Mesothelial cell of epicardium (in vitro differentiated cells): ENCODE data around the gene MKS1. TPM values are rescaled to one million over a fixed set of nuclear protein-coding genes. Genes with fewer than 3 reads are reported as not detected.

Source experiments
- DNase-seq, 2 experiments: peaks; one replicate each; pipeline ENCODE4 v3.0.0; 2021; ENCODE audit warnings: low spot score in 2 of 2; ENCODE audit not compliant: unreplicated experiment in 2 of 2
- H3K27ac Mint-ChIP-seq: 2 replicates; pipeline ENCODE4 v1.8.0; 2021; ENCODE audit warnings: mixed read lengths
- H3K27me3 Mint-ChIP-seq: 2 replicates; pipeline ENCODE4 v1.8.0; 2021; ENCODE audit warnings: low read depth, mixed read lengths
- H3K36me3 Mint-ChIP-seq: 2 replicates; pipeline ENCODE4 v1.8.0; 2021; ENCODE audit warnings: mixed read lengths
- H3K4me1 Mint-ChIP-seq: 2 replicates; pipeline ENCODE4 v1.8.0; 2021; ENCODE audit warnings: mixed read lengths
- H3K4me3 Mint-ChIP-seq: 2 replicates; pipeline ENCODE4 v1.8.0; 2021; ENCODE audit warnings: mild to moderate bottlenecking, moderate library complexity, mixed read lengths
- H3K9me3 Mint-ChIP-seq: 2 replicates; pipeline ENCODE4 v1.8.0; 2021; ENCODE audit warnings: mixed read lengths
- total RNA-seq: library from RNA; stranded (reverse); gene quantifications from 3 replicates; pipeline ENCODE4 v1.2.1, GENCODE V29; 2021
- TF ChIP-seq, protein P1 (sequence below): fragments of 200-600 bp; sonication (generic); IDR thresholded peaks from one replicate; pipeline ENCODE4 v1.5.0; 2021; ENCODE audit warnings: antibody characterized with exemption; ENCODE audit not compliant: unreplicated experiment

Gene MKS1
- total RNA-seq, 1 donor from 2014 or later = 32.9 TPM

DNA sequence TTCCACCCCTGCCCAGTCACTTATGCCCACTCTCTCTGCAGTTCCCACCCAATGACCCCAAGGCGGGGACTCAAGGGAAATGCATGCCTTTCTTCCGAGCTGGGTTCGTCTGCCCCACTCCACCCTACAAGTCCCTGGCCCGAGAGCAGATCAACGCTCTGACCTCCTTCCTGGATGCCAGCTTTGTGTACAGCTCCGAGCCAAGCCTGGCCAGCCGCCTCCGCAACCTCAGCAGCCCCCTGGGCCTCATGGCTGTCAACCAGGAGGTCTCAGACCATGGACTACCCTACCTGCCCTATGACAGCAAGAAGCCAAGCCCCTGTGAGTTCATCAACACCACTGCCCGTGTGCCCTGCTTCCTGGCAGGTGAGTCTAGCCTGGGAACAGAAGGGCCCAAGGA, 33.1 kb upstream of the MKS1 start:
- H3K27me3 Mint-ChIP-seq = peaks cover 87% of the 10 kb centered on the region
- DNase-seq = no peak
- H3K4me1 Mint-ChIP-seq = no peaks in the 10 kb centered on the region
- TF ChIP-seq, protein P1, sequence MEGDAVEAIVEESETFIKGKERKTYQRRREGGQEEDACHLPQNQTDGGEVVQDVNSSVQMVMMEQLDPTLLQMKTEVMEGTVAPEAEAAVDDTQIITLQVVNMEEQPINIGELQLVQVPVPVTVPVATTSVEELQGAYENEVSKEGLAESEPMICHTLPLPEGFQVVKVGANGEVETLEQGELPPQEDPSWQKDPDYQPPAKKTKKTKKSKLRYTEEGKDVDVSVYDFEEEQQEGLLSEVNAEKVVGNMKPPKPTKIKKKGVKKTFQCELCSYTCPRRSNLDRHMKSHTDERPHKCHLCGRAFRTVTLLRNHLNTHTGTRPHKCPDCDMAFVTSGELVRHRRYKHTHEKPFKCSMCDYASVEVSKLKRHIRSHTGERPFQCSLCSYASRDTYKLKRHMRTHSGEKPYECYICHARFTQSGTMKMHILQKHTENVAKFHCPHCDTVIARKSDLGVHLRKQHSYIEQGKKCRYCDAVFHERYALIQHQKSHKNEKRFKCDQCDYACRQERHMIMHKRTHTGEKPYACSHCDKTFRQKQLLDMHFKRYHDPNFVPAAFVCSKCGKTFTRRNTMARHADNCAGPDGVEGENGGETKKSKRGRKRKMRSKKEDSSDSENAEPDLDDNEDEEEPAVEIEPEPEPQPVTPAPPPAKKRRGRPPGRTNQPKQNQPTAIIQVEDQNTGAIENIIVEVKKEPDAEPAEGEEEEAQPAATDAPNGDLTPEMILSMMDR = no peak
- H3K27ac Mint-ChIP-seq = no peak overlapping the region
- H3K4me3 Mint-ChIP-seq = no peak overlapping the region
- H3K9me3 Mint-ChIP-seq = no peaks in the 10 kb centered on the region
- no peaks in the 10 kb centered on the region for H3K36me3 Mint-ChIP-seq

DNA sequence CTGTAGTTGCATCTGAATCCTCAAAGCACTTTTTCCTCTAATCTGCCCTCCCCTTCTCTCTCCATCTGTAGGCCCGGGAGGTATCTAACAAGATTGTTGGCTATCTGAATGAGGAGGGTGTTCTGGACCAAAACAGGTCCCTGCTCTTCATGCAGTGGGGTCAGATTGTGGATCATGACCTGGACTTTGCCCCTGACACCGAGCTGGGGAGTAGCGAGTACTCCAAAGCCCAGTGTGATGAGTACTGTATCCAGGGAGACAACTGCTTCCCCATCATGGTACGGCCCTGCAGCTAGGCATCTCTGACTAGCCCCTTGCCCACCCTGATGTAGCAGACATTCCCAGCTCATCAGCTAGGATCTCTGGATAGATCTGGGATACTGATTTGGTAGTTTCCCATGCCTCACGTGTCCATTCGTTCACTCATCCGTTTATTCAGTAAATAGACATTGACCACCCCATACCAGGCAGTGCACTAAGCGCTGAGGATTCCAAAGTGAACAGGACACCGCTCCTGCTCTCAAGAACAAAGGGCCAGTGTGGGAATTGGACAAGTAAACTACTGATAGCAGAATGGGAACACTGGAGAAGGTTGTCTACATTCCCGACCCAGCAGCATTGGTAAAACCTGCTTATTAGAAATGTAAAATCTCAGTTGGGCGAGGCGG, 31.4 kb upstream of the MKS1 start:
- Mint-ChIP-seq H3K27me3 (peaks cover 90% of the 10 kb centered on the region), H3K27ac (no peak overlapping the region), H3K36me3 (no peaks in the 10 kb centered on the region), H3K9me3 (no peaks in the 10 kb centered on the region), H3K4me3 (no peak overlapping the region), H3K4me1 (peaks cover 7% of the 10 kb centered on the region)
- no peak for DNase-seq
- TF ChIP-seq, protein P1 = no peak

DNA sequence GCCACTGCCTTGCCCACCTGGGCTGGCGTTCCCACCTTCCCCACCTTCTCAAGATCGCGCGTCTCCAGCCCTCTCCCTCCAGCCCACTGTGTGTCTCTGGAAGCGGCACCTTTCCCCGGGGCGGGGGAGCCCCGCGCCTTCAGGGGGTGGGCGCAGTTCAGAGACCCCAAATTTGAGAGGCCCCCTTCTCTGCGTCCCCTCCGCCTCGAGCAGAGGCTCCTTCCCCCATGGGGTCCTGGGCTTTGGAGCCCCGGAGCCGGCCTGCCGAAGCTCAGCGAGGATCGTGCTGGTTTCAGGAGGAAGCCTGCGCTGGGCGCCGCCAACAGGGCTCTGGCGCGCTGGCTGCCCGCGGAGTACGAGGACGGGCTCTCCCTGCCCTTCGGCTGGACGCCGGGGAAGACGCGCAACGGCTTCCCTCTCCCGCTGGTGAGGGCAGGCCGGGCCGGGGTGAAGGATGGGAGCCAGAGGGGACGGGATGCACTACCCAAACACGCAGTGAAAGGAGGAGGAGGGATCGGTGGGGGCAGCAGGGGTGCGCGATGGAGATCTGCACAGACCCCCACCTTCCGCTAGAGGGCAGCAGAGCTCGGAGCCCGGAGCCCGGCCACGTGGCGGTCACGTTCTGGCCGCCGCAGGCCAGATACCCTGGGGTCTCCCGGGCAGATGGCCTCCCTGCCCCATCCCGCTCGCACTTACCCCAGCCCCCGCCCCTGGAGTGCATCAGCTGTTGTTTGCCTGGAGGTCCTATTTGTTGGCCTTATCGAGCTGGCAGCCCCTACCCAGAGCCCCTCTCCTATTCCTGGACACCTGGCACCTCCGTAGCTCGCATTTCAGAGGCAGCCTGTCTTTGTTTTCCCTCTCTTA, 30.4 kb upstream of the MKS1 start:
- H3K27me3 Mint-ChIP-seq = peaks cover 92% of the 10 kb centered on the region
- H3K4me3 Mint-ChIP-seq = peak overlapping the region; percentile 66
- no peaks in the 10 kb centered on the region for H3K9me3 Mint-ChIP-seq
- peaks cover 13% of the 10 kb centered on the region for H3K4me1 Mint-ChIP-seq
- TF ChIP-seq, protein P1 = peak; percentile 93
- no peak overlapping the region for H3K27ac Mint-ChIP-seq
- H3K36me3 Mint-ChIP-seq = no peaks in the 10 kb centered on the region
- DNase-seq = peak; percentile 56 to 81

DNA sequence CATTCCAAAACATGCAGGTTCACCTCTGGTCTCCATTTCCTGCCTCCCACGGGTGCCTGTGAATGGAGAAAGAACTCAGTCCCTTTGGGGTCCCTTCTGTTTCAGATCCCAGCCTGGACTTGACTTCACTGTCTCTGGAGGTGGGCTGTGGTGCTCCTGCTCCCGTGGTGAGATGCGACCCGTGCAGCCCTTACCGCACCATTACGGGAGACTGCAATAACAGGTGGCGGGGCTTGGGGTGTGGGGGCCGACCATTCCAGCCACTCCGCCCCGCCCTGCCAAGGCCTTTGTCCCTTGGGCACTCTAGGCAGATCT, 29.9 kb upstream of the MKS1 start:
- Mint-ChIP-seq H3K4me1 (peaks cover 13% of the 10 kb centered on the region), H3K9me3 (no peaks in the 10 kb centered on the region), H3K27me3 (peaks cover 93% of the 10 kb centered on the region), H3K27ac (no peak overlapping the region), H3K36me3 (no peaks in the 10 kb centered on the region), H3K4me3 (peak overlapping the region; percentile 66)
- TF ChIP-seq, protein P1 = no peak
- DNase-seq = no peak

DNA sequence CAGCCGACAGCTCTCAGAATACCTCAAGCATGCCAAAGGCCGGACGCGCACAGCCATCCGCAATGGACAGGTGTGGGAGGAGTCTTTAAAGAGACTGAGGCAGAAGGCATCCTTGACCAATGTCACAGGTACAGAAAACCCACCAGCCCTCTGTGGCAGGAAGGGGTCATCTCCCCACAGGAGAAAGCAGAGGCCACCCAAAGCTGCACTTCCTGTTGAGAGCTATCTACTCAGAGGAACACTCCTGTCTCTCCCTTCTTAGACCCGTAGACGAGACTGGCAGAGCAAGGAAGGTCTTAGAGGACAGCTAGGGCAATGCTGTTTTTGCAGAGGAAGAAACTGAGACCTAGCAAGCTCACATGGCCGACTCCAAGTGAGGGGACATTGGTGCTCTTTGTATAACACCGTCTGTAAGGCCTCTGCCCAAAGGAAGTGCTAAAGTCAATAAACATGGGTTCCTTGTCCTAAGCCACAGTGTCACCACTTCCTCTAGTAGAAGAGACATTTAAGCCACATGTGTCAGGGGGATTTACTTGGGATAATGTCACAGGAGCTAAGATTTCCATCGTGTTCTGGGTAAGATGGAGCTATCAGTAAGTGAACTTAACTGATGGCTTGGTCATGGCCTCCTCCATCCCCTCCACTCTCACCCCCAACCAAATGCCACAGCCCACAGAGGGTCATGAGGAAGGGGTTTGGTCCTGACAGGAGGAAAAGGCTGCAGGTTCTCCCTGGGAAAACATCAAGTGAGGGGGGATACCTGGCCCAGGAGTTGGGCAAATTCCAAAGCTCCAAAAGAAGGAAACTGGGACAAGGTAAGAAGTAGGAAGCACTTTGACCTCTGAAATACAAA, 28.7 kb upstream of the MKS1 start:
- Mint-ChIP-seq H3K27me3 (peaks cover 95% of the 10 kb centered on the region), H3K9me3 (no peaks in the 10 kb centered on the region), H3K36me3 (no peaks in the 10 kb centered on the region), H3K4me3 (no peak overlapping the region), H3K27ac (no peak overlapping the region), H3K4me1 (peaks cover 13% of the 10 kb centered on the region)
- TF ChIP-seq, protein P1 = no peak
- no peak for DNase-seq
